Epithelial cell of esophagus (primary cell): ENCODE results near the gene ZNF217.
"Not testable (repeated sequence)": the region's sequence is repeated elsewhere in the genome, so short reads cannot be mapped to it uniquely, and the experiment has no call there.

Source experiments
- DNase-seq: peaks from one replicate; pipeline ENCODE4 v3.0.0; 2010; ENCODE audit warnings: low read depth
- H3K4me3 ChIP-seq: 2 replicates; pipeline ENCODE4 v1.5.1; 2011; ENCODE audit warnings: mild to moderate bottlenecking, low read length, control low read depth
- TF ChIP-seq, protein P1 (sequence below): IDR thresholded peaks from 2 replicates; pipeline ENCODE4 v1.5.1; 2011; ENCODE audit warnings: low read depth, mild to moderate bottlenecking, low read length, control low read depth, inconsistent platforms; ENCODE audit not compliant: insufficient read depth; ENCODE audit errors: missing control alignments

The ZNF217 gene

GRCh38 chr20:53565254-53565653 is 28.4 kb downstream of the ZNF217 start:
- H3K4me3 ChIP-seq = no peak overlapping the region
- DNase-seq = no peak
- TF ChIP-seq, protein P1, sequence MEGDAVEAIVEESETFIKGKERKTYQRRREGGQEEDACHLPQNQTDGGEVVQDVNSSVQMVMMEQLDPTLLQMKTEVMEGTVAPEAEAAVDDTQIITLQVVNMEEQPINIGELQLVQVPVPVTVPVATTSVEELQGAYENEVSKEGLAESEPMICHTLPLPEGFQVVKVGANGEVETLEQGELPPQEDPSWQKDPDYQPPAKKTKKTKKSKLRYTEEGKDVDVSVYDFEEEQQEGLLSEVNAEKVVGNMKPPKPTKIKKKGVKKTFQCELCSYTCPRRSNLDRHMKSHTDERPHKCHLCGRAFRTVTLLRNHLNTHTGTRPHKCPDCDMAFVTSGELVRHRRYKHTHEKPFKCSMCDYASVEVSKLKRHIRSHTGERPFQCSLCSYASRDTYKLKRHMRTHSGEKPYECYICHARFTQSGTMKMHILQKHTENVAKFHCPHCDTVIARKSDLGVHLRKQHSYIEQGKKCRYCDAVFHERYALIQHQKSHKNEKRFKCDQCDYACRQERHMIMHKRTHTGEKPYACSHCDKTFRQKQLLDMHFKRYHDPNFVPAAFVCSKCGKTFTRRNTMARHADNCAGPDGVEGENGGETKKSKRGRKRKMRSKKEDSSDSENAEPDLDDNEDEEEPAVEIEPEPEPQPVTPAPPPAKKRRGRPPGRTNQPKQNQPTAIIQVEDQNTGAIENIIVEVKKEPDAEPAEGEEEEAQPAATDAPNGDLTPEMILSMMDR = no peak

DNA sequence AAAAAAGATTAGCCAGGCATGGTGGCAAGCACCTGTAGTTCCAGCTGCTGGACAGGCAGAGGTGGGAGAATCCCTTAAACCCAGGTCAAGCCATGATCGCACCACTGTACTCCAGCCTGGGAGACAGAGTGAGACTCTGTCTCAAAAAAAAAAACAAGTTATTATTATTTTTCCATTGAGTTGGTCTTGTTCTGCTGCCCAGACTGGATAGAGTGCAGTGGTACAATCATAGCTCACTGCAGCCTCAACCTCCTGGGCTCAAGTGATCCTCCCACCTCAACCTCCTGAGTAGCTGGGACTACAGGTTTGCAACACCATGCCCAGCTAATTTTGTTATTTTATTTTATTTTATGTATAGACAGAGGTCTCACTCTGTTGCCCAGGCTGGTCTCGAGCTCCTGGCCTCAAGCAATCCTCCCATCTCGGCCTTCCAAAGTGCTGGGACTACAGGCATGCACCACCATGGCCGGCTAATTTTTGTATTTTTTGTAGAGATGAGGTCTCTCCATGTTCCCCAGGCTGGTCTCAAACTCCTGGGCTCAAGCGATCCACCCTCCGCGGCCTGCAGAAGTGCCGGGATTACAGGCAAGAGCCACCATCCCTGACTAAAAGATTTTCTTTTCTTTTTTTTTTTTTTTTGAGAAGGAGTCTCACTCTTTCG is 31.4 kb downstream of the ZNF217 start:
- H3K4me3 ChIP-seq, DNase-seq: not testable (repeated sequence)

- H3K4me3 ChIP-seq = no peak overlapping the region
- no peak for DNase-seq
- TF ChIP-seq, protein P1 = no peak
Measured at GRCh38 chr20:53561505-53561904, 32.1 kb downstream of the ZNF217 start.

DNA sequence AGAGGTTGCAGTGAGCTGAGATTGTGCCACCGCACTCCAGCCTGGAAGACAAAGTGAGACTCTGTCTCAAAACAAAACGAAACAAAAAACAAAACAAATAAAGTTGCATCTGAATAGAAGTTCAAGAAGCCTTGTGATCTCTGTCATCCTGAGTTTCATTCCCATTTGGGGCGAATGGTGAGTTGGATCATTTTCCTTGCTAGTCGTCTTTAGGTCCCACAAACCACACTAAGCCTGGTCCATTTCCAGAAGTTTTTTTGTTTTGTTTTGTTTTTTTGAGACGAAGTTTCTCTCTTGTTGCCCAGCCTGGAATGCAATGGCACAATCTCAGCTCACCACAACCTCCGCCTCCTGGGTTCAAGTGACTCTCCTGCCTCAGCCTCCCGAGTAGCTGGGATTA is 33.8 kb downstream of the ZNF217 start:
- TF ChIP-seq, protein P1 = no peak
- no peak for DNase-seq

DNA sequence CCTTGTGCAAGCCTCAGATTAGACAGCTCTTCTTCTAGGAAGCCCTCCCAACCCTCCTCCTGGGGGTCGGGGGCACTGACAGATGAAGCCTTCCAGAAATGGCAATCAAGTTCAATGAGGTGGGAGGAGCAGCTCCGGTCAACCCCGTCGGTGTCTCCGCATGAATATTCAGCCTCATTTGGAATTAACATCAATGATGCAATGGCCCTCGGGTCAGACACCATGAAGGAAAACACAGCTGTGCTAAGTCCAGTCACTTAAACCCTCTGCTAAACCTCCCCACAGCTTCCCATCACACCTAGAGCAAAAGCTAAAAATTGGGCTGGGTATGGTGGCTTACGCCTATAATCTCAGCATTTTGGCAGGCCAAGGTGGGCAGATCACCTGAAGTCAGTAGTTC is 36.5 kb downstream of the ZNF217 start:
- TF ChIP-seq, protein P1 = no peak
- H3K4me3 ChIP-seq = no peak overlapping the region
- no peak for DNase-seq

More for the DNA sequence above, 33.8 kb downstream of the ZNF217 start:
- no peak overlapping the region for H3K4me3 ChIP-seq

- no peak for DNase-seq
- no peak overlapping the region for H3K4me3 ChIP-seq
- TF ChIP-seq, protein P1 = no peak
Measured at GRCh38 chr20:53556267-53556897, 37.3 kb downstream of the ZNF217 start.

DNA sequence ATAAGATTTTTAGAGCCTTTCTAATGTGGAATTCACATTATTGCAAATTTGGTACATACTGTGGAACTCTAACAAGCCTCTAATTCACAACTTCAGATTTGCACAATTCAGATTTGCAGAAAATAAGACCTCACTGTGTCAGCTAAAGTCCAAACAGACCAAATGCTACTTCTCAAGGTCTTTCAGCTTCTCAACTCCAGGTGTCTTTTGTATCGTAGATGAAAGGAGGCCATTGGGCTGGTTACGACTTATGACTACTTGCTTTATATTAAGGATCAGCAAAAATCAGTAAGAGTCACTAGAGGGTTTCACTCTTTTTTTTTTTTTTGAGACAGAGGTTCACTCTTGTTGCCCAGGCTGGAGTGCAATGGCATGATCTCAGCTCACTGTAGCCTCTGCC is 37.8 kb downstream of the ZNF217 start:
- DNase-seq = no peak
- TF ChIP-seq, protein P1 = no peak
- H3K4me3 ChIP-seq = no peak overlapping the region
